ENCODE measurements around the gene SMG6.
"Not testable (repeated sequence)": the region's sequence is repeated elsewhere in the genome, so short reads cannot be mapped to it uniquely, and the experiment has no call there.

Gene SMG6

DNA sequence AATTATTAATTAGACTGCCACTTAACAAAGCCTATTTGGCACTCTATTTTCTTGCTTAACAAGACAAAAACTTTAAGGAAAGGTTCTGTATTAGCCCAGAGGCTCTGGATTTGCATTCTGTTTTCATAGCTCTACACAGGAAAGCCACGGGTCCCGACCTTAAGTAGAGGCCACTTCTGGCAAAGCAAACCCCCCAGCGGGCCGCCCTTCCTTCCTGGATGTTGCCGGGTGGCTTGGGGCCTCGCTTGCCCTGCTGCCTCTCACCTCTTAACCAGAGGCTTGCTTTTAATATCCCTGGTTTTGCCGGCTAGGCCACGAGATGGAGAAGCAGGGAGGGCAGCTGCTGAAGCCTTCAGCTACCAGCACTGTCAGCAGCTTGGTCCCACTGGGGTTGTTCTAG is 282.9 kb downstream of the SMG6 start:
- no peak for DNase-seq (ENCODE audit: insufficient read length, low spot score)
- FAIRE-seq, result no peak

DNA sequence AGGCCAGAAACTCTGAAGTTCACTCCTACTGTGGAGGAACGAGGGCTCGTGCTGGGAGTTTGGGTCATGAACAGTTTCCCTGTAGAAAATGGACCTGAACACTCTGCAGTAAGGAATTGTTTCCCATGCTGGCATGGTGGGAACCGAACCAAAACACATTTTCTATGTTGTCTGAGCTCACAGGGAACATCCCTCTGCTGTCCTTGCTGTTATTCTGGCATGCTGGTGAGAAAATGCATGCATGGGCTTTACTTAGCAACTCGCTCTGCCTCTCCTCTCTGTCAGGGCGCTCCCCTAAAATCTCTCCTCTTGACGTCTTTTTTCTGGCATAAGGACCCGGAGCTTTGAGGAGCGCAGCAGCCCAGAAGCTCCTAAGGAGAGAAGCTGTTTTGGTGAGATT is 283.9 kb downstream of the SMG6 start:
- DNase-seq (ENCODE audit: insufficient read length, low spot score), result no peak
- peak; percentile 4 for FAIRE-seq

DNA sequence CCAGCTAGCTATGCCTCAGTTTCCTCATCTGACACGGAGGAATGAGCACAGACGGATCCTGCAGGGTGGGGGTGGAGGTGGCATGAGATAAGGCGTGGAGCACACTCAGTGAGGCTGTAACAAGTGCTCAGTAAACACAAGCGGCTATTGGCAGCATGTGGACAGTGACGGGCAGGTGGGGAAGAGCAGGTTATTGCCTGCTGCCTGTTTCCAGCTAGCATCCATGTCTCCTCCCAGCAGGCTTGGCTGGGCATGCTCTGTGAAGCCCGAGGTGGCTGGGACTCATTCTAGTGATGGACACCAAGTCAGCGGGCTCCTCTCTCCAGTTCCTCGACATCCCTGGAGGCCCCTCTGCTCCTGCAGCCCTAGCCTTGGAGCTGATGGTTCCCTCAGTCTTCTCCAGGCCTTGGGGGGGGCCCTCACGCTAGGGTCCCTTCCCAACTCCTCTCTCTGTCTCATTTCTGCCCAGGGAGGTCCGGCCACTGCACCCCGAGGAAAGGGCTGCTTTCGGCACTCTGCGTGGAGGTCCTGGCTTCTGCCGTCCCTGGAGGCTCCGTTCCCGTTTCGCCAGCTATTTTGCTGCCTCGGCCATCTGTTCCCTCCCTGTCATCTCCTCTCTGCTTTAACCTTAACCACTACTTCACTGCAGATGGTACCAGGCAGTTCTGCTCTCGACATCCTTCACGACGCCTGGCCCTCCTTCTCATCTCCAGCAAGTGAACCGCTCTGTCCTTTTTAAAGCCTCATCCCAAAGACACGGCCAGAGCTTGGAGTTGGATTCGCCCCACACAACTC is 284.7 kb downstream of the SMG6 start:
- DNase-seq (ENCODE audit: insufficient read length, low spot score), result no peak
- FAIRE-seq, result no peak

DNA sequence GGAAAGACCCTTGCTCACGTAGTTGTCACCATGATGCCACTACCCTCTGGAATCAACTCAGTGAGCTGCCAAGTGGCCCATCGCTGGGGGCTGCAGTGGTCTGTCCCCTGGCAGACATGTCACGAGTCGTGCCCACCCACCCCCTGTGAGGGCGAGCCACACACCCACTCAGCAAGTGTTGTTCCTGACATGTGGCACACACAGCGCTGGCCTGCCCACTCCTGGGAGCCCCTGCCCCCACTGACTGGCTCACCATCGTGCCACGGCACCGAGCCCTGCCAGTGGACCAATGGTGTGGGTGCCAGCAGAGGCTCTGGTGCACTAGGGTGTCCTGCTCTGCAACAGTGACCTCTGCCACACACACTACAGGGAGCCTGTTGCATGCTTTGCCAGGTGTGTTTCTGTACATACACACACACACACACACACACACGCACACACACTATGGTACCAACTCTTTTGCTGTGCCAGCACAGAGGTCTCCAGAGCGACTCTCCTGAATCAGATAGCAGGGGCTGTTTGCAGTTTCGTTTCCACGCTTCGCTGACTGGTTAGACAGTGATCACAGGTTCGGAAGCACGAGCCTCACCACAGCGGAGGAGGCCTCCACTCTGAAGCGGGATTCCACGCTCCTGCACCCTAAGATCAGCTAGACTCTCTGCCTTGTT is 286.2 kb downstream of the SMG6 start:
- FAIRE-seq, result peak; percentile 68
- DNase-seq (ENCODE audit: insufficient read length, low spot score), result no peak

DNA sequence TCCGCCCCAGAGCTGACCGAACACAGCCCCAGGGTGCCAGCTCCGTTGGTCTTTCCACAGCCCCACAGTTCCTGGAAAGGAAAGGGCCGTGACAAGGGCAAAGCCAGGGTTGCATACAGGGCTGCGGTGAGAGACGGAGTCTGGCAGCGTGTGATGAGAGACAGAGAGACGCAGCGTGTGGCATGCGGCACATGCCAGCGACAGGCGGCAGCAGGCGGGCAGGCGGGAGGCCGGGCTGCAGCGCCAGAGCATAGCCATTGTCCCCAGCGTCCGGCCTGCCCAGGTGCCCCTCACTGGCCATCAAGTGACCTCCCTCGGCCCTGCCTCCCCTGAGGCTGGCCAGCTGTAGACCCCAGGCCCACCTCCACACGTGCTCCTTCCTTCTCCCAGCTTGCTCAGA is 287.1 kb downstream of the SMG6 start:
- DNase-seq (ENCODE audit: insufficient read length, low spot score) (no peak), FAIRE-seq (no peak)

GRCh38 chr17:2015314-2015713 is 288.3 kb downstream of the SMG6 start:
- DNase-seq (ENCODE audit: insufficient read length, low spot score) (no peak), FAIRE-seq (no peak)

- no peak for DNase-seq (ENCODE audit: insufficient read length, low spot score)
- no peak for FAIRE-seq
Measured at GRCh38 chr17:2013994-2014317, 289.6 kb downstream of the SMG6 start.

GRCh38 chr17:2013220-2013993 is 290.2 kb downstream of the SMG6 start:
- not testable (repeated sequence) for FAIRE-seq; DNase-seq (ENCODE audit: insufficient read length, low spot score)

- FAIRE-seq (no peak), DNase-seq (ENCODE audit: insufficient read length, low spot score) (no peak)
Measured at GRCh38 chr17:2012499-2012898, 291.1 kb downstream of the SMG6 start.

- FAIRE-seq, result no peak
- peak; percentile 63 for DNase-seq (ENCODE audit: insufficient read length, low spot score)
Measured at GRCh38 chr17:2011411-2012371, 291.9 kb downstream of the SMG6 start.
